IMR-90 (cell line): Measurements from ENCODE around the gene IARS2.

ENCODE experiments used
- MAZ ChIP-seq: IDR thresholded peaks from 2 replicates; pipeline ENCODE4 v1.6.1; 2012; ENCODE audit warnings: low read depth, mild to moderate bottlenecking, low read length, improper control_type of control experiment, moderate library complexity, borderline replicate concordance
- POLR2A ChIP-seq: IDR thresholded peaks from 2 replicates; pipeline ENCODE4 v1.6.1; 2012; ENCODE audit warnings: mild to moderate bottlenecking, low read depth, low read length
- RAD21 ChIP-seq: IDR thresholded peaks from 2 replicates; pipeline ENCODE4 v1.6.1; 2012; ENCODE audit warnings: low read length, improper control_type of control experiment
- TF ChIP-seq, protein P1 (sequence below): conservative IDR thresholded peaks from 2 replicates; pipeline ENCODE4 v1.5.1; 2012; ENCODE audit warnings: mild to moderate bottlenecking, low read depth, low read length, improper control_type of control experiment
- TF ChIP-seq, protein P2 (sequence below): fragments of 150-350 bp; IDR thresholded peaks from 2 replicates; pipeline ENCODE4 v1.6.1; 2017; ENCODE audit warnings: mild to moderate bottlenecking, antibody characterized with exemption, low read length, low read depth

DNA sequence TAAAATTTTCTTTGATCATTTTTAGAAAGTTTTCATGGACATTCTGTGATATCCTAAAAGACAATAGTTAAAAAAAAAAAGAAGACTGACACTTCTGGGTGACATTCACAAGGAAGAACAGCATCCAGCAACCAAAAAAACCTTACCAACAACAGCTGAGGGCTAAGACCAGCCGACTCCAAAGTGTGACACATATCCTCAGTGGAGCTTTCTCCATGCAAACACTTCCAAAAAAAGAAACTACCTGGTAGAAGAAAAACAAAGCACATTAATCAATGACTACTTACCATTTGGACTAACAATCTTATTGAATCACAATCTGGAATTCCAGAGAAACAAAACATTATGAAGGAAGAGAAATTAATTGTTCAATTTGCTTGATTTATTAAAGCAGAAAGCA, 88.2 kb downstream of the IARS2 start:
- TF ChIP-seq, protein P1, sequence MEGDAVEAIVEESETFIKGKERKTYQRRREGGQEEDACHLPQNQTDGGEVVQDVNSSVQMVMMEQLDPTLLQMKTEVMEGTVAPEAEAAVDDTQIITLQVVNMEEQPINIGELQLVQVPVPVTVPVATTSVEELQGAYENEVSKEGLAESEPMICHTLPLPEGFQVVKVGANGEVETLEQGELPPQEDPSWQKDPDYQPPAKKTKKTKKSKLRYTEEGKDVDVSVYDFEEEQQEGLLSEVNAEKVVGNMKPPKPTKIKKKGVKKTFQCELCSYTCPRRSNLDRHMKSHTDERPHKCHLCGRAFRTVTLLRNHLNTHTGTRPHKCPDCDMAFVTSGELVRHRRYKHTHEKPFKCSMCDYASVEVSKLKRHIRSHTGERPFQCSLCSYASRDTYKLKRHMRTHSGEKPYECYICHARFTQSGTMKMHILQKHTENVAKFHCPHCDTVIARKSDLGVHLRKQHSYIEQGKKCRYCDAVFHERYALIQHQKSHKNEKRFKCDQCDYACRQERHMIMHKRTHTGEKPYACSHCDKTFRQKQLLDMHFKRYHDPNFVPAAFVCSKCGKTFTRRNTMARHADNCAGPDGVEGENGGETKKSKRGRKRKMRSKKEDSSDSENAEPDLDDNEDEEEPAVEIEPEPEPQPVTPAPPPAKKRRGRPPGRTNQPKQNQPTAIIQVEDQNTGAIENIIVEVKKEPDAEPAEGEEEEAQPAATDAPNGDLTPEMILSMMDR = no peak
- TF ChIP-seq RAD21 (no peak), MAZ (no peak), POLR2A (no peak)
- TF ChIP-seq, protein P2, sequence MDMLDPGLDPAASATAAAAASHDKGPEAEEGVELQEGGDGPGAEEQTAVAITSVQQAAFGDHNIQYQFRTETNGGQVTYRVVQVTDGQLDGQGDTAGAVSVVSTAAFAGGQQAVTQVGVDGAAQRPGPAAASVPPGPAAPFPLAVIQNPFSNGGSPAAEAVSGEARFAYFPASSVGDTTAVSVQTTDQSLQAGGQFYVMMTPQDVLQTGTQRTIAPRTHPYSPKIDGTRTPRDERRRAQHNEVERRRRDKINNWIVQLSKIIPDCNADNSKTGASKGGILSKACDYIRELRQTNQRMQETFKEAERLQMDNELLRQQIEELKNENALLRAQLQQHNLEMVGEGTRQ = no peak
